Tibial artery (tissue), 4 donors: ENCODE measurements around the gene ZBTB5.

ENCODE experiments used
- DNase-seq, 2 donors: peaks; one replicate each; pipeline ENCODE4 v3.0.0-alpha.2; 2019
- H3K27ac ChIP-seq, 2 donors: fragments of 200-600 bp; sonication (generic) in 1 of 2; 1 replicate in 1 of 2; 2 replicates in 1 of 2; pipeline ENCODE4 v1.5.1; 2018 to 2019; ENCODE audit warnings: mild to moderate bottlenecking in 1 of 2
- H3K27me3 ChIP-seq, 2 donors: fragments of 200-600 bp; sonication (generic) in 1 of 2; one replicate each; pipeline versions ENCODE4 v1.5.1 to v1.6.0; 2016 to 2019
- H3K36me3 ChIP-seq, 3 donors: fragments of 200-600 bp; sonication (generic) in 2 of 3; one replicate each; pipeline ENCODE4 v1.5.1; 2016 to 2019; ENCODE audit warnings: mild to moderate bottlenecking in 2 of 3
- H3K4me1 ChIP-seq, 4 donors: fragments of 200-600 bp; sonication (generic) in 2 of 4; 1 replicate in 3 of 4; 2 replicates in 1 of 4; pipeline ENCODE4 v1.5.1; 2016 to 2019
- H3K4me3 ChIP-seq, 2 donors: fragments of 200-600 bp; sonication (generic) in 1 of 2; 1 replicate in 1 of 2; 2 replicates in 1 of 2; pipeline ENCODE4 v1.5.1; 2018 to 2019; ENCODE audit warnings: mild to moderate bottlenecking in 2 of 2
- H3K9me3 ChIP-seq, 3 donors: fragments of 200-600 bp; sonication (generic) in 1 of 3; one replicate each; pipeline ENCODE4 v1.5.1; 2016 to 2019
- CTCF ChIP-seq, 2 experiments: fragments of 200-600 bp in 1 of 2; fragments of 450-650 bp in 1 of 2; IDR thresholded peaks; one replicate each; pipeline ENCODE4 v1.5.1; 2017 to 2019; ENCODE audit warnings: antibody characterized with exemption in 2 of 2, mild to moderate bottlenecking in 1 of 2, moderate library complexity in 1 of 2
- intact Hi-C: fragments of 100-400 bp; cut with DNase I; formaldehyde crosslinking; loops from one replicate; pipeline ENCODE4 v1.15.0; 2023; ENCODE audit warnings: low total_unique reads

ZBTB5 gene

GRCh38 chr9:37415011-37415719 lies 50.1 kb downstream of the ZBTB5 start:
- Histone ChIP-seq H3K4me3 (no peak overlapping the region), H3K4me1 (peaks cover 0 to 10% (median 7%) of the 10 kb centered on the region in 4 donors), H3K27me3 (no peaks in the 10 kb centered on the region), H3K27ac (peak overlapping the region; percentile 32 to 42), H3K9me3 (no peaks in the 10 kb centered on the region), H3K36me3 (no peaks in the 10 kb centered on the region)
- peak; percentile 65 to 74 for DNase-seq
- peak; percentile 74 to 76 for TF ChIP-seq CTCF (IDR thresholded peaks at IDR 0.05)
- intact Hi-C loops: no loop called here

- TF ChIP-seq CTCF (IDR thresholded peaks at IDR 0.05): no peak
- peaks cover 0 to 10% (median 7%) of the 10 kb centered on the region in 4 donors for H3K4me1 ChIP-seq
- DNase-seq: no peak
- H3K27me3 ChIP-seq: no peaks in the 10 kb centered on the region
- H3K4me3 ChIP-seq: no peak overlapping the region
- intact Hi-C loops: no loop called here
- peak overlapping the region; percentile 32 to 42 for H3K27ac ChIP-seq
- H3K9me3 ChIP-seq: no peaks in the 10 kb centered on the region
- no peaks in the 10 kb centered on the region for H3K36me3 ChIP-seq
Measured at GRCh38 chr9:37414503-37414943, 50.7 kb downstream of the ZBTB5 start.

GRCh38 chr9:37413311-37413710 lies 51.9 kb downstream of the ZBTB5 start:
- intact Hi-C loops: no loop called here
- TF ChIP-seq CTCF (IDR thresholded peaks at IDR 0.05): no peak
- H3K9me3 ChIP-seq: no peaks in the 10 kb centered on the region
- H3K4me3 ChIP-seq: no peak overlapping the region
- DNase-seq: no peak
- H3K27me3 ChIP-seq: no peaks in the 10 kb centered on the region
- H3K36me3 ChIP-seq: no peaks in the 10 kb centered on the region
- peaks cover 0 to 10% (median 7%) of the 10 kb centered on the region in 4 donors for H3K4me1 ChIP-seq
- H3K27ac ChIP-seq: no peak overlapping the region

- no peaks in the 10 kb centered on the region for H3K27me3 ChIP-seq
- peaks cover 0 to 10% (median 7%) of the 10 kb centered on the region in 4 donors for H3K4me1 ChIP-seq
- no peak for DNase-seq
- intact Hi-C loops: no loop called here
- no peaks in the 10 kb centered on the region for H3K9me3 ChIP-seq
- H3K36me3 ChIP-seq: no peaks in the 10 kb centered on the region
- no peak overlapping the region for H3K27ac ChIP-seq
- no peak for TF ChIP-seq CTCF (IDR thresholded peaks at IDR 0.05)
- H3K4me3 ChIP-seq: no peak overlapping the region
Measured at GRCh38 chr9:37412431-37413151, 52.7 kb downstream of the ZBTB5 start.

- no peak for DNase-seq
- Histone ChIP-seq H3K36me3 (no peaks in the 10 kb centered on the region), H3K4me1 (peaks cover 0 to 13% (median 7%) of the 10 kb centered on the region in 4 donors), H3K4me3 (no peak overlapping the region), H3K9me3 (no peaks in the 10 kb centered on the region), H3K27me3 (no peaks in the 10 kb centered on the region), H3K27ac (no peak overlapping the region)
- intact Hi-C loops: no loop called here
- no peak for TF ChIP-seq CTCF (IDR thresholded peaks at IDR 0.05)
Measured at GRCh38 chr9:37410969-37411785, 54.1 kb downstream of the ZBTB5 start.
